Astrocyte of the spinal cord (primary cell): ENCODE data around the gene ATXN1.

Source experiments
- DNase-seq: peaks from one replicate; pipeline ENCODE4 v3.0.0; 2011; ENCODE audit warnings: low read depth, low spot score
- H3K4me3 ChIP-seq: 2 replicates; pipeline ENCODE4 v1.5.1; 2011; ENCODE audit warnings: low read depth, mild to moderate bottlenecking, low read length, moderate library complexity
- in situ Hi-C: cut with HindIII; loops from 2 replicates; pipeline ENCODE4 v1.10.0; 2017; ENCODE audit warnings: low sequenced_read_pairs
- TF ChIP-seq, protein P1 (sequence below): IDR thresholded peaks from 2 replicates; pipeline ENCODE4 v1.5.1; 2012; ENCODE audit warnings: low read depth, mild to moderate bottlenecking, low read length, inconsistent platforms

The ATXN1 gene

GRCh38 chr6:16438718-16439591 is 322.3 kb downstream of the ATXN1 start:
- peak; percentile 55 for DNase-seq
- TF ChIP-seq, protein P1, sequence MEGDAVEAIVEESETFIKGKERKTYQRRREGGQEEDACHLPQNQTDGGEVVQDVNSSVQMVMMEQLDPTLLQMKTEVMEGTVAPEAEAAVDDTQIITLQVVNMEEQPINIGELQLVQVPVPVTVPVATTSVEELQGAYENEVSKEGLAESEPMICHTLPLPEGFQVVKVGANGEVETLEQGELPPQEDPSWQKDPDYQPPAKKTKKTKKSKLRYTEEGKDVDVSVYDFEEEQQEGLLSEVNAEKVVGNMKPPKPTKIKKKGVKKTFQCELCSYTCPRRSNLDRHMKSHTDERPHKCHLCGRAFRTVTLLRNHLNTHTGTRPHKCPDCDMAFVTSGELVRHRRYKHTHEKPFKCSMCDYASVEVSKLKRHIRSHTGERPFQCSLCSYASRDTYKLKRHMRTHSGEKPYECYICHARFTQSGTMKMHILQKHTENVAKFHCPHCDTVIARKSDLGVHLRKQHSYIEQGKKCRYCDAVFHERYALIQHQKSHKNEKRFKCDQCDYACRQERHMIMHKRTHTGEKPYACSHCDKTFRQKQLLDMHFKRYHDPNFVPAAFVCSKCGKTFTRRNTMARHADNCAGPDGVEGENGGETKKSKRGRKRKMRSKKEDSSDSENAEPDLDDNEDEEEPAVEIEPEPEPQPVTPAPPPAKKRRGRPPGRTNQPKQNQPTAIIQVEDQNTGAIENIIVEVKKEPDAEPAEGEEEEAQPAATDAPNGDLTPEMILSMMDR: no peak
- in situ Hi-C loops: no loop called here
- H3K4me3 ChIP-seq: no peak overlapping the region

- DNase-seq: no peak
- no peak overlapping the region for H3K4me3 ChIP-seq
- in situ Hi-C loops: no loop called here
- TF ChIP-seq, protein P1: no peak
Measured at GRCh38 chr6:16437984-16438383, 323.3 kb downstream of the ATXN1 start.

- TF ChIP-seq, protein P1: no peak
- no peak overlapping the region for H3K4me3 ChIP-seq
- in situ Hi-C loops: no loop called here
- DNase-seq: no peak
Measured at GRCh38 chr6:16437095-16437494, 324.2 kb downstream of the ATXN1 start.

GRCh38 chr6:16436550-16436949 is 324.7 kb downstream of the ATXN1 start:
- TF ChIP-seq, protein P1: no peak
- no peak for DNase-seq
- H3K4me3 ChIP-seq: no peak overlapping the region
- in situ Hi-C loops: no loop called here

DNA sequence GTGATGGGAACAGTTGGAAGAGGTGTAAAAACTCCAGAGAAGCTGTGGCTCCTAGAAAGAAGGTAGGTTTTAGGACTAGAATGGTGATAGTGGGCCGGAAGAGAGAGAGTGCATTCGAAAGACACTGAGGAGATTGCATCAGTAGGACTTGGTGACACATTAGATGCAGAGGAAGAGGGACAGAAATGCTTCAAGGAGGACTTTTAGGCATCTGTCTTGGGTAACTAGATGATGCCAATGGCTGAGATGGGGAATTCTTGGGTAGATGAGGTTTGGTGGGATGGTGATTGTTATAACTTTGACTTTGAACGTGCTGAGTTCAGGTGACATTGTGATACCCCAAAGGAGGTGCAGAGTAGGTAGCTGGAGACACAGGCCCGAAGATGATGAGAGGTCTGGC is 326.4 kb downstream of the ATXN1 start:
- no peak overlapping the region for H3K4me3 ChIP-seq
- no peak for DNase-seq
- in situ Hi-C loops: no loop called here
- TF ChIP-seq, protein P1: no peak

DNA sequence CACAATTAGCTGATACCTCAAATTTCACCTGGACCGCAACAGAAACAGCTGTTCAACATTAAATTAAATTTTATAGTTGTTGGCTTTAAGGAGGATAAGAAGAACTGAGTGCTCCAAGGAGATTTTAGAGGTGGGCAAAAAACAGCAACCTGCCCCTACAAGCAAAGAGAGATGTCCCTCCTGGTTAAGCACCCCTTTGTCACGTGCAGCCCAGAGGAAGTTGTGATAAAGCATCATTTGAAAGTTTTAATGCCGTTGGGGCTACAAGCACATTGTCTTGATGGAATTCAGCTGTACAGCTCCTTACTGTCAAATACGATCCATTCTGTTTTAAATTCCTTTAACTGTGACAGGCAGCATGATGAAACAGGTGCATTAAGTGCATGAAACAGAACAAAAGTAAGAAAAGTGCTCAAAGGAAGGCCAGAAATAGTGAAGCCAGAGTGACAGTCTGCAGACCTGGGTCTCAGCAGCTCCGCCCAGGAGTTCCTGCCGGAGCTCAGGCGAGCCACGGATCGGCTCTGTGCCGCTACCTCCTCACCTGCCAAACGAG is 327.8 kb downstream of the ATXN1 start:
- DNase-seq: no peak
- TF ChIP-seq, protein P1: no peak
- no peak overlapping the region for H3K4me3 ChIP-seq
- in situ Hi-C loops: no loop called here
